Natural killer cell (primary cell): Measurements from ENCODE around the gene C10orf71. TPM values are rescaled to one million over a fixed set of nuclear protein-coding genes. Genes with fewer than 3 reads are reported as not detected.

ENCODE experiments used
- ATAC-seq, 3 donors: fragments of 150-1000 bp in 2 of 3; fragments of 200-7000 bp in 1 of 3; cut with Tn5 transposase; 1 replicate in 1 of 3; 2 replicates in 2 of 3; pipeline ENCODE4 v1.10.0; 2021; ENCODE audit warnings: mild to moderate bottlenecking in 2 of 3, moderate library complexity in 2 of 3
- DNase-seq, 2 donors: peaks; one replicate each; pipeline versions ENCODE4 v3.0.0 to v3.0.0-alpha.2; 2013 to 2021; ENCODE audit warnings: mixed read lengths in 1 of 2
- H3K27ac ChIP-seq: one replicate; pipeline ENCODE4 v1.5.1; 2013; ENCODE audit warnings: mild to moderate bottlenecking, low read length
- H3K27me3 ChIP-seq: one replicate; pipeline ENCODE4 v1.6.1; 2013; ENCODE audit warnings: low read length; ENCODE audit not compliant: control insufficient read depth, insufficient read depth
- H3K36me3 ChIP-seq: one replicate; pipeline ENCODE4 v1.6.1; 2013; ENCODE audit warnings: low read length; ENCODE audit not compliant: control insufficient read depth, insufficient read depth
- H3K4me1 ChIP-seq: one replicate; pipeline ENCODE4 v1.6.1; 2013; ENCODE audit warnings: low read length; ENCODE audit not compliant: control insufficient read depth, insufficient read depth
- H3K4me3 ChIP-seq: one replicate; pipeline ENCODE4 v1.5.1; 2013; ENCODE audit warnings: low read length
- H3K9me3 ChIP-seq: one replicate; pipeline ENCODE4 v1.6.1; 2013; ENCODE audit warnings: low read length; ENCODE audit not compliant: control insufficient read depth, insufficient read depth
- H3K27ac Mint-ChIP-seq, 2 donors: one replicate each; pipeline ENCODE4 v1.8.0; 2022; ENCODE audit warnings: mild to moderate bottlenecking in 2 of 2, mixed read lengths in 2 of 2, moderate library complexity in 1 of 2
- H3K27me3 Mint-ChIP-seq, 2 donors: one replicate each; pipeline ENCODE4 v1.8.0; 2022; ENCODE audit warnings: low read depth in 2 of 2, mixed read lengths in 2 of 2
- H3K36me3 Mint-ChIP-seq: one replicate; pipeline ENCODE4 v1.8.0; 2022; ENCODE audit warnings: mixed read lengths
- H3K4me1 Mint-ChIP-seq, 2 donors: one replicate each; pipeline ENCODE4 v1.8.0; 2022; ENCODE audit warnings: mixed read lengths in 2 of 2
- H3K4me3 Mint-ChIP-seq: one replicate; pipeline ENCODE4 v1.8.0; 2022; ENCODE audit warnings: mild to moderate bottlenecking, moderate library complexity, mixed read lengths
- H3K9me3 Mint-ChIP-seq, 2 donors: one replicate each; pipeline ENCODE4 v1.8.0; 2022; ENCODE audit warnings: mixed read lengths in 2 of 2
- WGBS: methylation state at CpG from one replicate; pipeline ENCODE4 v1.1.7; 2013; ENCODE audit warnings: missing lambda C conversion rate; ENCODE audit not compliant: insufficient coverage; 5-methylcytosine and 5-hydroxymethylcytosine counted together
- intact Hi-C: fragments of 100-400 bp; cut with micrococcal nuclease; formaldehyde crosslinking; loops from one replicate; pipeline ENCODE4 v1.14.2; 2022
- total RNA-seq, 4 donors: library from RNA; stranded (reverse); fragments of 120-200 nt in 1 of 4; gene quantifications; one replicate each; pipeline versions ENCODE4 v1.2.3 to v1.2.4, GENCODE V29; 2013 to 2022
- TF ChIP-seq, protein P1 (sequence below): fragments of 200-600 bp; IDR thresholded peaks from one replicate; pipeline ENCODE4 v1.8.0; 2022; ENCODE audit warnings: antibody characterized with exemption

The C10orf71 gene
- total RNA-seq, 3 donors from 2014 or later (not counting 1 experiment from before 2014, with no cell fraction given): not detected

DNA sequence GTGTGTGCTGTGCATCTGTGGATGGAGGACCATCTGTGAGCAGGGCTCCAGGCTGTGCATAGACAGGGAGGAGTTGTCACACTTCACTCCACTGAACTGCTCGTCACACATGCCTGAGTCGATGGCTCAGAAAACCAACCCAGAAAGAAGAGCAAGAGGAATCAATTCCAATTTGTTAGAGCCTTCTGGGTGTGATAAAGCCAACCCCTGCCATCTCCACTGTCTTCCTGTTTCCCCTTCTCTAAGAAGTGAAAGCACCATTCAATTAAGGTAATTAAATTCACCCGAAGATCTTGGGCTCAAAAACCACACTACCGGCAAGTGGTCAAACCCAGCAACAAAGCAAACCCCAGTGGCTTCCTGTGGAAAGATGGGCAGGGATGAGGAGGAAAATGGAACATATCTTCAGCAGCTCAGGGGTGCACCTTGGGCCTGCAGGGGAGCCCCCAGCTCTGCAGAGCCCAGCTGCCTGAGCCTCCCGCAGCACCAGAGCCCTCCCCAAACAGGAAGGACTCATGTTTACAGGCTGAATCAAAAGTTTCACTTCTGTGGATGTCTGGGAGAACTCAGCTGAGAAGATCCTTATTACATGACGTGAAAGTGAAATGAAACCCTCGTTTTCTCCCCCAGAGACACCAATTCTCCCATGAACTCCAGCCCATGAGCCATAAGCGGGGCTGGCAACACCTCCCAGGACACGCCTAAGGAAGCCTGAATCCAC is 10.9 kb downstream of the C10orf71 start:
- TF ChIP-seq, protein P1, sequence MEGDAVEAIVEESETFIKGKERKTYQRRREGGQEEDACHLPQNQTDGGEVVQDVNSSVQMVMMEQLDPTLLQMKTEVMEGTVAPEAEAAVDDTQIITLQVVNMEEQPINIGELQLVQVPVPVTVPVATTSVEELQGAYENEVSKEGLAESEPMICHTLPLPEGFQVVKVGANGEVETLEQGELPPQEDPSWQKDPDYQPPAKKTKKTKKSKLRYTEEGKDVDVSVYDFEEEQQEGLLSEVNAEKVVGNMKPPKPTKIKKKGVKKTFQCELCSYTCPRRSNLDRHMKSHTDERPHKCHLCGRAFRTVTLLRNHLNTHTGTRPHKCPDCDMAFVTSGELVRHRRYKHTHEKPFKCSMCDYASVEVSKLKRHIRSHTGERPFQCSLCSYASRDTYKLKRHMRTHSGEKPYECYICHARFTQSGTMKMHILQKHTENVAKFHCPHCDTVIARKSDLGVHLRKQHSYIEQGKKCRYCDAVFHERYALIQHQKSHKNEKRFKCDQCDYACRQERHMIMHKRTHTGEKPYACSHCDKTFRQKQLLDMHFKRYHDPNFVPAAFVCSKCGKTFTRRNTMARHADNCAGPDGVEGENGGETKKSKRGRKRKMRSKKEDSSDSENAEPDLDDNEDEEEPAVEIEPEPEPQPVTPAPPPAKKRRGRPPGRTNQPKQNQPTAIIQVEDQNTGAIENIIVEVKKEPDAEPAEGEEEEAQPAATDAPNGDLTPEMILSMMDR: no peak
- ATAC-seq: peak; percentile 64 to 78 (median 76)
- Mint-ChIP-seq H3K27ac (peak overlapping the region; percentile 64 to 66), H3K4me3 (peak overlapping the region; percentile 82), H3K9me3 (no peaks in the 10 kb centered on the region), H3K4me1 (peaks cover 38 to 43% of the 10 kb centered on the region in 2 donors), H3K27me3 (peaks cover 3 to 6% of the 10 kb centered on the region in 2 donors), H3K36me3 (no peaks in the 10 kb centered on the region)
- intact Hi-C loops: no loop called here
- under 1% methylated on average over 7 of the region's 9 CpGs for WGBS
- H3K4me3 ChIP-seq: peak overlapping the region; percentile 14
- peaks cover 43% of the 10 kb centered on the region for H3K4me1 ChIP-seq
- DNase-seq: peak; percentile 29 to 46
- no peaks in the 10 kb centered on the region for H3K36me3 ChIP-seq
- no peaks in the 10 kb centered on the region for H3K9me3 ChIP-seq
- no peaks in the 10 kb centered on the region for H3K27me3 ChIP-seq
- H3K27ac ChIP-seq: peak overlapping the region; percentile 77

DNA sequence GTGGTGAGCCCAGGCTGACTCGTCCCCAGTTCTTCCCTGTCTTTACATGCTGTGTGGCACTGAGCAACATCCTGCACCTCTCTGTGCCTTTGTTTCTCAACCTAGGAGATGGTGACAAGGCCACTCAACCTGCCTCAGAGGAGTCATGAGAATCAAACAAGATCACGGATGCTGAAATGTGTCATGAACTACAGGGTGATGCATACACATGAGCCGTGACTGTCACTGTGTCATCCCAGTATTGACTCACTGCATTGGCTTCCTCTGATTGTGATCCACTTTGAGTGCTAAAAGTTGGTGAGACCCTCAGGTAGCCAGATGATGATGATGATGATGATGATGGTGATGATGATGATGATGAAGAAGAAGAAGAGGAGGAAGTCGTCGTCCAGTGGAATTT is 11.5 kb downstream of the C10orf71 start:
- Histone ChIP-seq H3K27me3 (no peaks in the 10 kb centered on the region), H3K36me3 (no peaks in the 10 kb centered on the region), H3K9me3 (no peaks in the 10 kb centered on the region), H3K4me3 (peak overlapping the region; percentile 14), H3K4me1 (peaks cover 43% of the 10 kb centered on the region), H3K27ac (peak overlapping the region; percentile 77)
- Mint-ChIP-seq H3K27ac (peak overlapping the region; percentile 64 to 66), H3K27me3 (peaks cover 3 to 6% of the 10 kb centered on the region in 2 donors), H3K9me3 (no peaks in the 10 kb centered on the region), H3K36me3 (no peaks in the 10 kb centered on the region), H3K4me1 (peaks cover 38 to 43% of the 10 kb centered on the region in 2 donors), H3K4me3 (peak overlapping the region; percentile 0)
- ATAC-seq (peak; percentile 50 to 79 (median 67)), DNase-seq (peak; percentile 31 to 35)
- TF ChIP-seq, protein P1: no peak
- intact Hi-C loops: no loop called here
- WGBS: 59% methylated on average over 5 of the region's 5 CpGs

DNA sequence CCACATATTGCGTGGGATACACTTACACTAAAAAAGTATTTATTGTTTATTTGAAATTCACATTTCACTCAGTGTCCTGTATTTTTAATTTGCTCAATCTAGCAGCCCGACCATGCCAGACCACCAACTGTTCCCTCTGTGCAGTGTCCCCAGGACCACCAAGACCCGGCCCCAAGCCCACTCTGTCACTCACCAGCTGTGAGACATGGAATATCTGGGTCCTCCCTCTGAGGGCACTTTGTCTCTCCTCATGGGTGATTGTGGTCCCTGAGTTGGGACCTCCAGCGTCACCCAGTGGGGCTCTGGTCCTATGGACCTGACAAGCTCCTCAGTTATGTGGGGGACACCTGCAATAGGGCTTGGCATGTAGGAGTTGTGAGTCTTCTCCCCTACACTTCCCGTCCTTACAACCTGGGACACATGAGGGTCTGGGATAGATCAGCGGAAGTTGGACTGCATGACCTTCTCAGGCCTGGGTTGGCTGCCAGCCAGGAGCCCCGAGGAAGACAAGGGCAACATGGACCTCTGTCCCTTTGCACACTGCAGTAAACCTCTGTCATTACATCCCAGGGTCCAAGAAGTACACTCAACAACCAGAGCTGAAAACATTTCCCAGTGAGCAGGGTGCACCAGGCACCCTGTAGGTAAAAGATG is 12.1 kb downstream of the C10orf71 start:
- Histone ChIP-seq H3K4me3 (no peak overlapping the region), H3K27ac (no peak overlapping the region), H3K36me3 (no peaks in the 10 kb centered on the region), H3K9me3 (no peaks in the 10 kb centered on the region), H3K27me3 (no peaks in the 10 kb centered on the region), H3K4me1 (peaks cover 43% of the 10 kb centered on the region)
- DNase-seq (no peak), ATAC-seq (no peak)
- no peaks in the 10 kb centered on the region for H3K9me3 Mint-ChIP-seq
- 91% methylated on average over 6 of the region's 7 CpGs for WGBS
- intact Hi-C loops: no loop called here
- H3K27ac Mint-ChIP-seq: peak overlapping the region; percentile 64 to 66
- peaks cover 3 to 6% of the 10 kb centered on the region in 2 donors for H3K27me3 Mint-ChIP-seq
- peaks cover 38 to 43% of the 10 kb centered on the region in 2 donors for H3K4me1 Mint-ChIP-seq
- H3K4me3 Mint-ChIP-seq: peak overlapping the region; percentile 0
- TF ChIP-seq, protein P1: no peak
- no peaks in the 10 kb centered on the region for H3K36me3 Mint-ChIP-seq
